ENCODE results near the gene KRT86. TPM values are rescaled to one million over a fixed set of nuclear protein-coding genes. Genes with fewer than 3 reads are reported as not detected.

Gene KRT86
- total RNA-seq, 1 donor from 2014 or later, result not detected

DNA sequence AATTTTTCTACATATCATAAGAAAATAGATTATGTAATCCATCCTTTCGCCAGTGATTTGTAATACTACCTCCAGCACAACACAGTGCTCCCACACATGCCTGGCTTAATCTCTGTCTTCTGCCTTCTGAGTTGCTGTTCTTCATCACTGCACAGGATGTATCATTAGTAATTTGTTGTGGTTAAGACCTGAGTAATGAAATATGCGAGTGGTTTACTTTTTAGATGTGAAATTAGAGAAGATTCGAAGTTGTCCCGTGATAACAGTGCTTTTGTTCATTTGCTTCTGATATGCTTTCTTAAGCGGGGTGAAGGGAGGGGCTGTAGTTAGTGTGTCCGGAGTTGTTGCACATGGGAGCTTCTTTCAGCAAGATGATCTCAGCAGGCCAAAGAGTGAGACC lies 74.8 kb downstream of the KRT86 start:
- Mint-ChIP-seq H3K27ac (ENCODE audit: unreplicated experiment) (no peak overlapping the region), H3K27me3 (ENCODE audit: unreplicated experiment) (no peaks in the 10 kb centered on the region), H3K4me1 (ENCODE audit: unreplicated experiment) (no peaks in the 10 kb centered on the region), H3K4me3 (ENCODE audit: unreplicated experiment) (no peak overlapping the region), H3K9me3 (ENCODE audit: unreplicated experiment) (no peaks in the 10 kb centered on the region), H3K36me3 (ENCODE audit: low read depth, unreplicated experiment) (no peaks in the 10 kb centered on the region)
- TF ChIP-seq, protein P1, sequence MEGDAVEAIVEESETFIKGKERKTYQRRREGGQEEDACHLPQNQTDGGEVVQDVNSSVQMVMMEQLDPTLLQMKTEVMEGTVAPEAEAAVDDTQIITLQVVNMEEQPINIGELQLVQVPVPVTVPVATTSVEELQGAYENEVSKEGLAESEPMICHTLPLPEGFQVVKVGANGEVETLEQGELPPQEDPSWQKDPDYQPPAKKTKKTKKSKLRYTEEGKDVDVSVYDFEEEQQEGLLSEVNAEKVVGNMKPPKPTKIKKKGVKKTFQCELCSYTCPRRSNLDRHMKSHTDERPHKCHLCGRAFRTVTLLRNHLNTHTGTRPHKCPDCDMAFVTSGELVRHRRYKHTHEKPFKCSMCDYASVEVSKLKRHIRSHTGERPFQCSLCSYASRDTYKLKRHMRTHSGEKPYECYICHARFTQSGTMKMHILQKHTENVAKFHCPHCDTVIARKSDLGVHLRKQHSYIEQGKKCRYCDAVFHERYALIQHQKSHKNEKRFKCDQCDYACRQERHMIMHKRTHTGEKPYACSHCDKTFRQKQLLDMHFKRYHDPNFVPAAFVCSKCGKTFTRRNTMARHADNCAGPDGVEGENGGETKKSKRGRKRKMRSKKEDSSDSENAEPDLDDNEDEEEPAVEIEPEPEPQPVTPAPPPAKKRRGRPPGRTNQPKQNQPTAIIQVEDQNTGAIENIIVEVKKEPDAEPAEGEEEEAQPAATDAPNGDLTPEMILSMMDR (IDR thresholded peaks at IDR 0.05; ENCODE audit: unreplicated experiment), result no peak
- DNase-seq (ENCODE audit: low spot score), result no peak

DNA sequence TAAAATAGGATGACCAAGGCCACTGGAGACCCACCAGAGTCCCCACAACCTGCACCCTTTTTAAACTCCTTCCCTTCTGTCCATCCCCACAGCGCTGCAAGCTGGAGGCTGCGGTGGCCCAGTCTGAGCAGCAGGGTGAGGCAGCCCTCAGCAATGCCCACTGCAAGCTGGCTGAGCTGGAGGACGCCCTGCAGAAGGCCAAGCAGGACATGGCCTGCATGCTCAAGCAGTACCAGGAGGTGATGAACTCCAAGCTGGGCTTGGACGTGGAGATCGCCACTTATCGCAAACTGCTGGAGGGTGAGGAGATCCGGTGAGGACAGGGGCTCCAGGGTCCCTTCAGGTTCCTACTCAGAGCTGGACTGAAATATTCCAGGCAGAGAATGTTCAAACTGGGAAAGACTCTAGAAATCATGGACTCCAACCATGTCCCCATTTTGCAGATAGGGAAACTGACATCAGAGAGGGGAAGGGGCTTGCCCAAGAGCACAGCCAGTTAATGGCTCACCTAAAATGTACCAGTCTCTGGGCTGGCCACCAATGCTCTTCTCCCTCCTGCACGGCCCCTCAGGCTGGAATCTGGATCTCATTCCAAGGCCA lies 75.7 kb downstream of the KRT86 start:
- no peak for DNase-seq (ENCODE audit: low spot score)
- H3K4me1 Mint-ChIP-seq (ENCODE audit: unreplicated experiment), result no peaks in the 10 kb centered on the region
- no peak overlapping the region for H3K27ac Mint-ChIP-seq (ENCODE audit: unreplicated experiment)
- TF ChIP-seq, protein P1 (IDR thresholded peaks at IDR 0.05; ENCODE audit: unreplicated experiment), result no peak
- H3K36me3 Mint-ChIP-seq (ENCODE audit: low read depth, unreplicated experiment), result no peaks in the 10 kb centered on the region
- H3K4me3 Mint-ChIP-seq (ENCODE audit: unreplicated experiment), result no peak overlapping the region
- H3K9me3 Mint-ChIP-seq (ENCODE audit: unreplicated experiment), result no peaks in the 10 kb centered on the region
- H3K27me3 Mint-ChIP-seq (ENCODE audit: unreplicated experiment), result no peaks in the 10 kb centered on the region

DNA sequence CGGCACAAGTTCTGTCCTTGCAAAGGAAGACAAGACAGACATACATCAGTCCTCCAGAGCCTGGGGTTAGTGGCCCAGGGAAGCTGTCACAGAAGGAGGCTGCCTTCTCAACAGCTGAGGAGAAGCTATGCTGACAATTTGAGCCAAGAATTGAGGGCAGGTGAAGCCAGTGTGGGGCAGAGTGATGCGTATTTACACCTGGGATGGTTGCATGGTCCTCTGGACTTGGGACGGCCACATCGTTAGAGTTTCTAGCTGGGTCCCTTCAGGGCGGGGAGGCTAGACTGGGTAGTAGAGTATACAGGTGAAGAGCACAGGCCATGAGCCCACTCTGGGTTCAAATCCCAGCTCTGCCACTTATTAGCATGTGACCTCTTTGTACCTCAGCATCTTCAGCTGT lies 76.3 kb downstream of the KRT86 start:
- Mint-ChIP-seq H3K9me3 (ENCODE audit: unreplicated experiment) (no peaks in the 10 kb centered on the region), H3K4me3 (ENCODE audit: unreplicated experiment) (no peak overlapping the region), H3K27ac (ENCODE audit: unreplicated experiment) (no peak overlapping the region), H3K27me3 (ENCODE audit: unreplicated experiment) (peaks cover 2% of the 10 kb centered on the region), H3K4me1 (ENCODE audit: unreplicated experiment) (no peaks in the 10 kb centered on the region), H3K36me3 (ENCODE audit: low read depth, unreplicated experiment) (no peaks in the 10 kb centered on the region)
- DNase-seq (ENCODE audit: low spot score), result no peak
- TF ChIP-seq, protein P1 (IDR thresholded peaks at IDR 0.05; ENCODE audit: unreplicated experiment), result no peak

DNA sequence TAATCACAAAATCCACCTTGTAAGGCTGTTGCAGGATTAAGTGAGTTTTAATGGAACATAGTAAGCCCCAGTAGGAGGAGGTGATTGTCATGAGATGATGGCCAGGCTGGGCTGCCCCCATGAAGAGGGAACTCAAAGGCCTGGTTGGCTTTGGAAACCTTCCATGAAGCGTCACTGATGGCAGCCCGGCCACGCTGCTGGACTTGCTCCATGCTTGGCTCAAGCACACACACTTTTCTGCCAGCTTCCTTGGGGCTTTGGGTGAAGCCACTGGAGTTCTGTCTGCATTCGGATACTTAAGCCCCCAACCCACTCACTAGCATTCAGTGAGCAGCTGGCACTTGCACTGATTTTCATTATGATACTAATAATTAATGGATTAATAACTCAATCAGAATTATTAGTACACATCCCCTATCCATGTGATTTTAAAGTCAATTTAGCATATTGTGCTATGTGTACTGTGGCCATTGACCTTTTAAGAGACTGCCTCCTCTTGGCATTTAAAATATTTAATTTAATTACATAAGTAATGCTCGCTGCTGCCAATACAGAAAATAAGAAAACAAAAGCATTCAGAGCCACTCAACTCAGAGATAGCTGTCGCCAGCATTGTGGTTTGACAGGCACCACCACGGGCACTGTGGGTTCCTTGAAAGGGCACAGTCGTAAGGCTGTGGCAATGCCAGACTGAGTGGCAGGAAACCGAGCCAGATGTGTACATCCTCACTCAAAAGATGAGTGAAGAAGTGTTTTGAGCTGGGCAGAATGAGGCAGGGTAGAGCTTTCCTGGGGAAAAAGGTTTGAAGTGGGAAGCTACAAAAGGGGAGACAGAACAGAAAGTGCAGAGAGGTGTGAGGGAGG lies 77.0 kb downstream of the KRT86 start:
- Mint-ChIP-seq H3K36me3 (ENCODE audit: low read depth, unreplicated experiment) (no peaks in the 10 kb centered on the region), H3K27me3 (ENCODE audit: unreplicated experiment) (peaks cover 2% of the 10 kb centered on the region), H3K27ac (ENCODE audit: unreplicated experiment) (no peak overlapping the region), H3K4me1 (ENCODE audit: unreplicated experiment) (no peaks in the 10 kb centered on the region), H3K9me3 (ENCODE audit: unreplicated experiment) (no peaks in the 10 kb centered on the region), H3K4me3 (ENCODE audit: unreplicated experiment) (no peak overlapping the region)
- DNase-seq (ENCODE audit: low spot score), result no peak
- TF ChIP-seq, protein P1 (IDR thresholded peaks at IDR 0.05; ENCODE audit: unreplicated experiment), result no peak

DNA sequence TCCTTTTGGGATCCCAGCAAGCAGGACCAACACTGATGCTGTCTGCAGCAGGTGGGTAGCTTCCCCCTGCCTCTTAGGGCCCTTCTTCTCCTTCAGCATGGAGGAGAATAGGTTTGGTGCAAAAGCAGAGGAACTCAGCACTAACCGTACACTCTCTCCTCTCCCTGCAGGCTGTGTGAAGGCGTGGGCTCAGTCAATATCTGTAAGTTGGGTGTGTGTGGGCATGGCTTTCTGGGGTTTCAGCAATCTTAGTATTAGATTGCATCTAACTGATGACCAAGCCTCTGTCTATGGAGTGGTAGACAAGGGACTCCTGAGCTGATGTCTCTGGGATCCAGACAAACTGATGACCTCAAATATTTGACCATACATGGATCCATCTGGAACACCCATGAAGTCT lies 78.5 kb downstream of the KRT86 start:
- Mint-ChIP-seq H3K4me3 (ENCODE audit: unreplicated experiment) (no peak overlapping the region), H3K27ac (ENCODE audit: unreplicated experiment) (no peak overlapping the region), H3K9me3 (ENCODE audit: unreplicated experiment) (no peaks in the 10 kb centered on the region), H3K27me3 (ENCODE audit: unreplicated experiment) (peaks cover 4% of the 10 kb centered on the region), H3K4me1 (ENCODE audit: unreplicated experiment) (no peaks in the 10 kb centered on the region), H3K36me3 (ENCODE audit: low read depth, unreplicated experiment) (no peaks in the 10 kb centered on the region)
- TF ChIP-seq, protein P1 (IDR thresholded peaks at IDR 0.05; ENCODE audit: unreplicated experiment), result no peak
- no peak for DNase-seq (ENCODE audit: low spot score)

All from endothelial cell (in vitro differentiated cells).